LNCAP (cell line): ENCODE measurements around the gene C12orf43.

Source experiments
- TF ChIP-seq, protein P1 (sequence below): fragments of 450-650 bp; IDR thresholded peaks from 2 replicates; pipeline ENCODE4 v1.5.1; 2017; ENCODE audit warnings: mild to moderate bottlenecking

Gene C12orf43

DNA sequence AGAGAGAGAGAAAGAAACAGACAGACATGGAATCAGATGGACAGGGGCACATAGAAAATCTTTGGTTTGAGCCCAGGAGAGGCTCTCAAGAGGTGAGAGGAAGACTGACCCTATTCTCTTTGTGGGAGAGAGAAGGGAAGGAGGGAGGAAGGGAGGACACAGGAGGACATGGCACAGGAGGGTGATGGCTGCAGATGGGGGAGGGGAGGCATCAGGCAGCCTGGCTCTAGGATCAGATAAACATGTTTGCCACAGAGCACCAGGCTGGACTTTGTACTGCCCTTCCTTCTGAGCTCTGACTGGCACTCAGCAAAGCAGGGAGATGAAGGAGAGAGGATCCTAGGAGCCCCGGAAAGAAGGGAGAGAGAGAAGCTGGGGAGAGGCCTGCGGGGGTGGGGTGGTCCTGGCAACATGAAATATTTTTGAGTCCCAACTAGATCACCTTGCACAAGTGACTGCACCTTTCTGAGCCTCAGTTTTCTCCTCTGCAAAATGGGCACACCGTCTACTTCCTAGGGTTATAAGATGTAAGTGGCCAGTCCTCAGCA, 31.9 kb downstream of the C12orf43 start:
- TF ChIP-seq, protein P1, sequence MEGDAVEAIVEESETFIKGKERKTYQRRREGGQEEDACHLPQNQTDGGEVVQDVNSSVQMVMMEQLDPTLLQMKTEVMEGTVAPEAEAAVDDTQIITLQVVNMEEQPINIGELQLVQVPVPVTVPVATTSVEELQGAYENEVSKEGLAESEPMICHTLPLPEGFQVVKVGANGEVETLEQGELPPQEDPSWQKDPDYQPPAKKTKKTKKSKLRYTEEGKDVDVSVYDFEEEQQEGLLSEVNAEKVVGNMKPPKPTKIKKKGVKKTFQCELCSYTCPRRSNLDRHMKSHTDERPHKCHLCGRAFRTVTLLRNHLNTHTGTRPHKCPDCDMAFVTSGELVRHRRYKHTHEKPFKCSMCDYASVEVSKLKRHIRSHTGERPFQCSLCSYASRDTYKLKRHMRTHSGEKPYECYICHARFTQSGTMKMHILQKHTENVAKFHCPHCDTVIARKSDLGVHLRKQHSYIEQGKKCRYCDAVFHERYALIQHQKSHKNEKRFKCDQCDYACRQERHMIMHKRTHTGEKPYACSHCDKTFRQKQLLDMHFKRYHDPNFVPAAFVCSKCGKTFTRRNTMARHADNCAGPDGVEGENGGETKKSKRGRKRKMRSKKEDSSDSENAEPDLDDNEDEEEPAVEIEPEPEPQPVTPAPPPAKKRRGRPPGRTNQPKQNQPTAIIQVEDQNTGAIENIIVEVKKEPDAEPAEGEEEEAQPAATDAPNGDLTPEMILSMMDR = no peak

DNA sequence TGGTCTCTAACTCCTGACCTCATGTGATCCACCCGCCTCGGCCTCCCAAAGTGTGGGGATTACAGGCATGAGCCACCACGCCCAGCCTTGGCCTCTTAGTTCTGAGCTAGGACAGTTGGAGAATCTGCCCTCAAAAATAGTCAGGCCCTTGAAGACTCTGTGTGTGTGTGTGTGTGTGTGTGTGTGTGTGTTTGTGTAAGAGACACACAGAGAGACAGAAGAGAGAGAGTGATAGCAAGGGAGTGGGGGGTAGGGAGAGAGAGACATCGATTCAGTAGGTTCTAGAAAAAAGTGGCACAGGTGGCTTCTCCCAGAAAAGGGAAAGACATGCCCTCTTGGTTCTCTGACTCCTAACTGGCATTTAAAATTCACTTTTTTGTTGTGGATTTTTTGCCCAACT, 32.5 kb downstream of the C12orf43 start:
- TF ChIP-seq, protein P1 = no peak

DNA sequence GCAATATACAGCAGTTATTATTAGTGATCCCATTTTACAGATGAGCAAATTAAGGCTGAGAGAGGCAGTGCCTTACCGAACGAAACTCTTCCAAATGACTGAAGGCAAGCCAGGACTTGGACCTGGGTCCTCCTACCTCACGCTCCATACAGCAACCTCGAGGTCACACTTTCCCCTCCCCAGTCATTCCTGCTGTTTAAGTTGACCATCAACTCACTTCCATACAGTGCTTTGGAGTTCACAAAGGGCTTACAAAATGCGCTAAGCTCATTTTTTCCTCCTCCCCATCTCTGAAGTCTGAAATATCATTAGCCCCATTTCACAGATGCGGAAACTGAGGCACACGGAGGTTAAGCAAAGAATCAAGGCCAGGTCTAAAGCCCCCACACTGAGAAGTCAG, 33.6 kb downstream of the C12orf43 start:
- TF ChIP-seq, protein P1 = no peak

DNA sequence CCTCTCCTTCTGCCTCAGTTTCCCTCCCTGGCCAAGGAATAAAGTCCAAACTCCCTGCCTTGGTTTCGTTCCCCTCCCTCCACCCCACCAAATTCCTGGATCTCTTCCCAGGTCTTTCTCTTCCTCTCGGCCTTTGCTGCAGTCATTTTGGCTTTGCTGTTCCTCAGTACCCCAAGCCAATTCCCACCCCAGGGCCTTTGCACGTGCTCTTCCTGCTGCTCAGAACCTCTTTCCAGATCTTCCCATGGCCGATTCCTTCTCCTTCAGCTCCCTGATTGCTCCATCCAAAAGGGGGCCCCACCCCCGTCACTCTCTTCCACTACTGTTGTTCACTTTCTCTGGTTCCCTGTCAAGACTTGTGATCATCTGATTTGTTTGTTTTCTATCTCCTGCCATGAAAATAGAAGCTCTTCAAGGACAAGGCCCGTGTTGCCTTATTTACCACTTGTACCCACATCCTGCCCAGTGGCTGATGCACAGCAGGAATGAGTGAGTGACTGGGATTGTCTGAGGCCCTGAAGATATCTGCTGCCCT, 34.8 kb downstream of the C12orf43 start:
- TF ChIP-seq, protein P1 = no peak

DNA sequence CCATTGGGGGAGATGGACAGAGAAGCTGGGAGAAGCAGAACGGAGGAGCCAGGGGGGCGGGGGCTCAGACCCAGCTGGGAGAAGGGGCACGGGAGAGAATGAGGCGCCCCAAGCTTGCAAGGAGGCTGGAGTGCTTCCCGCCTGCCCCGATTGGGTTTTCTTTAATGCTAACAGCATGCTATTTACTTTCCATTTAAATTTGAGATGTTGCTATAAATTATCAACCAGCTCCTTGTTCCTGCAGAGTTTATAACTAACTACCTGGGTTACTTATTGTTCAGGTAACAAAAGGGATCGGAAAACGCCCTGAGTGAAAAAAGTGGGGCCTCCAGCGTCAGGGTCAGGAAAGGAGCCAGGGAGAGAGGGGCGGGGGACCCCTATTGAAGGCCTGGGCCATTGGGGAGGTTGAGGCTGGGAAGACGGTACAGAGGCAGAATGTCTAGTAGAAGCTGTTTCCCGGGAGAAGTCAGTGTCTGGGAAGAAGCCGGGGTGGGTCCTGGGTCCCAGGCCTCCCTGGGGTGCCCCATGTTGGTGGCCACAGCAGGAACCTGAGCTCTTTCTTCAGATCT, 35.4 kb downstream of the C12orf43 start:
- TF ChIP-seq, protein P1 = no peak

DNA sequence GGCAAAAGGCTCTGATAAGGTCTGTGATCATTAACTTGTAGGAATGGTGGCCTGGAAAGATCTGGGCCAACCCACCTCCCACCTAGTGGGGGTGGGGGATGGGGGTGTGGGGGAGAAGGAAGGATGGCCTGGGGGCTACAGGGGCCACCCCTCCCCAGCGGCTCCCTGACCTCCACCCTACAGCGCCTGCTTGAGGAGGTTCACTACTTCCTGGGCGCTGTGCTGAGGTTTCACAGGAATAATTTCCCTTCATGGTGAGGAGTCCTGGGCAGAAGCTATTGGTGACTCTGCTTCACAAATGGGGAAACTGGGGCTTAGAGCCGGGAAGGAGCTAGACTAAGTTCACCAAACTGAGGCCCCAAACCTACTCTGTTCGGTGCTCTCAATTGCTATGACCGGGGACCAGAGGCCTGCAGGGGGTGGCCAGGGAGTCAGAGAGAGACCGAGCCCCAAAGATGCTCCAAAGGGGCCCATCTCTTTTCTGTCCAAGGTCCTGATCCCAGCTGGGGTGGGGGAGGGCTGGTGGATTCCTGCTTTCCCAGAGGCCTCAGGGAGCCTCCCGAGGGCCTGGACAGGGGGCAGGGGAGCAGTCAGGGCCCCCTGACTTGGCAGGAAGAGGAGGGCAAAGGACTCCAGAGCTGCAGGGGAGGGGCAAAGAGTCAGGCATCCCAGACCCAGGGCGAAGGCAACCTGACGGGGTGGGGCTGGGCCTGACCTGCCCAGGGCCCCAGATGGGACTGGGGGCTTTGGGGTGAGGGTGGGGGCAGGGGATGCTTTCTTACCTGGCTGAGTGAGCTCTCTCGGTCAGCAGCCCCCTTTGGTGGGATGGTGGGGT, 36.2 kb downstream of the C12orf43 start:
- TF ChIP-seq, protein P1 = no peak

DNA sequence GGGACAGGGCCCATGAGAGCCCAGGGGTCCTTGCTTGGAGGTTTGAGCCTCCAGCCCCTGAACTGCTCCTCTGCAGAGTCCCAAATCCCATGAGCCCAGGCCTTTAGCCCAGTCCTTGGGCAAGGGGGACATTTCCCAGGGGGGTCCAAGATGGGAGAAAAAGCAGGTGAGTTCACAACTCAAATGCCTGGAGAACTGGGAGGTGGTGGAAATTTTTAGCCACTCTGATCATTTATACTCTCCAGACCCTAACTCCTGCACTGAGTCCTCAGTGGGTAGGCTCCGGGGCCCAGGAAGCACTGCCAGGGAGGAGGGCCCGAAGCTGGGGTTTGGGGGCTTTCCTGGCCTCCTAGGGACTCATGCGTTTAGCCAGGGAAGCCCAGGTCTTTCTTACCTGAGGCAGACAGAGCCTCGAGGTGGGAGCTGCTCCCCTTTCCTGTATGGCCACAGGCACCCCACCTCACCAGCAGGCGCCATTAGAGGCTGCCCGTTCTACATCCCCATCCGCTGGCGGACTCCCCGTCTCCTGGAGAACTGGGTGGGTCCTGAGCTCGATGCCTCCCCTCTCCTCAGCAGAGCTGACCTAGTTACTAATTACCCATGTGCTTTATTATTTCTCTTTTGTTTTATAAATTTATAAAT, 36.9 kb downstream of the C12orf43 start:
- TF ChIP-seq, protein P1 = no peak
